ENCODE measurements around the gene PLA2G3.

The PLA2G3 gene

DNA sequence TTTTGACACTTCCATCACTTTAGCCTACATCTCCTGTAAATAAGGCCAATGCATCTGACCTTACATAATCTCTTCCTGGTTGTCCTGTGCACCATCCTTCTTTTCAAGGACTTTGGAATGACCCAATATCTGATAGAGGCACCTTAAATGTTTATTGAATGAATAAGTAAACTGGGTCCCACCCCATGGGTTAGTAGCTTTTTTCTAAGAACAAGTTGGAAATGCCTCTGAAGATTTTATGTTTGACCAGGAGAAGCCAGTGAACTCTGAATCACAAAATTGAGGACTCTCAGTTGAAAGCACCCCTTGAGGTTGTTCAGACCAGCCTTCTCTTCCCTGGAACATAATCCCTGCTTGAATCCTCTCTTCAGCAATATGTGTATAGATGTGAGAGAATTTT is 21.1 kb upstream of the PLA2G3 start:
- peak overlapping the region; percentile 75 for H3K4me3 ChIP-seq (ENCODE audit: low read depth, low read length)
- TF ChIP-seq, protein P1, sequence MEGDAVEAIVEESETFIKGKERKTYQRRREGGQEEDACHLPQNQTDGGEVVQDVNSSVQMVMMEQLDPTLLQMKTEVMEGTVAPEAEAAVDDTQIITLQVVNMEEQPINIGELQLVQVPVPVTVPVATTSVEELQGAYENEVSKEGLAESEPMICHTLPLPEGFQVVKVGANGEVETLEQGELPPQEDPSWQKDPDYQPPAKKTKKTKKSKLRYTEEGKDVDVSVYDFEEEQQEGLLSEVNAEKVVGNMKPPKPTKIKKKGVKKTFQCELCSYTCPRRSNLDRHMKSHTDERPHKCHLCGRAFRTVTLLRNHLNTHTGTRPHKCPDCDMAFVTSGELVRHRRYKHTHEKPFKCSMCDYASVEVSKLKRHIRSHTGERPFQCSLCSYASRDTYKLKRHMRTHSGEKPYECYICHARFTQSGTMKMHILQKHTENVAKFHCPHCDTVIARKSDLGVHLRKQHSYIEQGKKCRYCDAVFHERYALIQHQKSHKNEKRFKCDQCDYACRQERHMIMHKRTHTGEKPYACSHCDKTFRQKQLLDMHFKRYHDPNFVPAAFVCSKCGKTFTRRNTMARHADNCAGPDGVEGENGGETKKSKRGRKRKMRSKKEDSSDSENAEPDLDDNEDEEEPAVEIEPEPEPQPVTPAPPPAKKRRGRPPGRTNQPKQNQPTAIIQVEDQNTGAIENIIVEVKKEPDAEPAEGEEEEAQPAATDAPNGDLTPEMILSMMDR (IDR thresholded peaks at IDR 0.05; ENCODE audit: low read depth, low read length, missing control alignments): no peak
- no peak for DNase-seq (ENCODE audit: low read depth)
- in situ Hi-C loops (cut with HindIII; ENCODE audit: low sequenced_read_pairs): no loop called here

DNA sequence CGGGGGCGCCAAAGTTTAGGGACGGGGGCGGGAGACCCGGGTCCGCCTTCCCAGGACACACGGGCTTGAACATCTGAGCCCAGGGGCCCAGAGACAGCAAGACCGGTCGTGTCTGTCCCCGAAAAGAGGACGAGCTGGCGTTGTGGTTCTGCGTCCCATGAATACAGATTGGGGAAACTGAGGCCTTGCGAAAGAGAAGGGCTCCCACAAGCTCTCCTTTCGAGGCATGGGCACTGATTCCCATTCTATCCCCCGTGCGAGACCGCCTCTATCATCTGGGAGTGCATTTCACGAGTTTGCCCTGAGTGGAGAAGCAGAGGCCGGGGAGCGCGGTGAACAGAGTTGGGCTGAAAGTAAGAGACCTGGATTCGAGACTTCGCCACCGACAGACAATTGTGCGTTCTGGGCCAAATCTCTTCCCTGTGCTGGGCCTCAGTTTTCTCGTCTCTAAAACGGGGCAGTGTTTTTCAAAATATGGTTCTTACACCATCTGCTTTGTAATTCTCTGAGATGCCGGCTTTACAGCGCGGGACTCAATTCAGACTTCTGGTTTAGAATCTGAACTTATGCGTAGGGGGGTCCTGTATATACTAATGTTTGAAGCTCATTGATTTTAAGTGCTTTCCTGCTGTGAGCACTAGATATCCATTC is 20.1 kb upstream of the PLA2G3 start:
- in situ Hi-C loops (cut with HindIII; ENCODE audit: low sequenced_read_pairs): no loop called here
- peak overlapping the region; percentile 75 for H3K4me3 ChIP-seq (ENCODE audit: low read depth, low read length)
- TF ChIP-seq, protein P1 (IDR thresholded peaks at IDR 0.05; ENCODE audit: low read depth, low read length, missing control alignments): no peak
- no peak for DNase-seq (ENCODE audit: low read depth)

DNA sequence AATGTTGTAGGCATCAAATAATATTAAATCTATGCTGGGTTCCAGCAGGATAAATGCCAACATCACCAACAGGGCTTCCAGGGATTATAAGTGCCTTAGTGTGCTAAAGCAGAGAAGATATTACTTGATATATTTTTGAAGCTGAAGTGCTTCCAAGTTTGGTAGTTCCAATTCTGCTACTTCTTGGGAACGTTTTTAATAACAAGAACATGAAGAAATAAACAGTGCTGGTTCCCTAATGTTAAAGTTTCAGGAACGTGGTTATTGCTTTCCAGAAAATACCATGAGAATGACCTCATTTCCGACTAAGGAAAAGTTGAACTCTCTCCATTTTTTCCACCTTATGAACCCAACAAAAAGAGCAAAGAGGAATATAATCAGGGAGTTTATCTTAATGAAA is 15.1 kb upstream of the PLA2G3 start:
- H3K4me3 ChIP-seq (ENCODE audit: low read depth, low read length): no peak overlapping the region
- no peak for DNase-seq (ENCODE audit: low read depth)
- TF ChIP-seq, protein P1 (IDR thresholded peaks at IDR 0.05; ENCODE audit: low read depth, low read length, missing control alignments): no peak
- in situ Hi-C loops (cut with HindIII; ENCODE audit: low sequenced_read_pairs): no loop called here

DNA sequence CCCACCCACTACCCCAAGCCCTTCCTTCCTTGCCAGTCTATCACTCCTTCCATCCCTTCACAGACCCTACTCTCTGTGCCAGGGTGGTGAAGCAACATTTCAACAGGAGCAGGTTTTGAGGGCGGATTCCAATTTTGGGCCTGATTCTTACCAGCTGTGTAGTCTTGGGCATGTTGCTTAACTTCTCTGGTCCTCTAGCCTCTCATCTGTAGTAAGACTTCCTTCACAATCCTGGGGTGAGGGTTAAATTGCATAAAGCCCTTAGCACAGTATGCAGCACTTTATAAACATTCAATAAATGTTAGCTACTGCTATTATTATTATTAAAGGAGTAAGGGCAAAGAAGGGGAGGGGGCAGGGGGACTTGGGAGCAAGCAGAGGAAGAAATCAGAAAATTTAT is 14.7 kb upstream of the PLA2G3 start:
- H3K4me3 ChIP-seq (ENCODE audit: low read depth, low read length): no peak overlapping the region
- TF ChIP-seq, protein P1 (IDR thresholded peaks at IDR 0.05; ENCODE audit: low read depth, low read length, missing control alignments): no peak
- in situ Hi-C loops (cut with HindIII; ENCODE audit: low sequenced_read_pairs): no loop called here
- no peak for DNase-seq (ENCODE audit: low read depth)

DNA sequence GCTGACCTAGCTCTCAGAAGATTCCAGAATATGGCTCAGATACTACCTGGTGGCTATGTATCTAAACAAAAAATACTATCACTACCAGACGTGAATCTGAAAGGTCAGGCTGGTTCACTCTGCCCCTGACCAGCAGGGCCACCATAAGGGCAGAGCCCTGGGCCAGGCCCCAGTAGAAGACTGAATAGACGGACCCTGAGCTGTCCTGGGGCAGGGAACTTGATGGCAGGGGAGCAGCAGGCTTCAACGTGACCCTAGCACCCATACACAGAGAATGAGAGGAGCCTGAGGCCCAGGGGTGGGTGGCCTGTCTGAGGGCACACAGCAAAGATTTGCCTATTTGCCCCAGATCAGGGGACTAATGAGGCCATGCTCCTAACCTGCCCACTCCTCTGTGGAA is 13.0 kb upstream of the PLA2G3 start:
- H3K4me3 ChIP-seq (ENCODE audit: low read depth, low read length): no peak overlapping the region
- TF ChIP-seq, protein P1 (IDR thresholded peaks at IDR 0.05; ENCODE audit: low read depth, low read length, missing control alignments): no peak
- no peak for DNase-seq (ENCODE audit: low read depth)
- in situ Hi-C loops (cut with HindIII; ENCODE audit: low sequenced_read_pairs): no loop called here

DNA sequence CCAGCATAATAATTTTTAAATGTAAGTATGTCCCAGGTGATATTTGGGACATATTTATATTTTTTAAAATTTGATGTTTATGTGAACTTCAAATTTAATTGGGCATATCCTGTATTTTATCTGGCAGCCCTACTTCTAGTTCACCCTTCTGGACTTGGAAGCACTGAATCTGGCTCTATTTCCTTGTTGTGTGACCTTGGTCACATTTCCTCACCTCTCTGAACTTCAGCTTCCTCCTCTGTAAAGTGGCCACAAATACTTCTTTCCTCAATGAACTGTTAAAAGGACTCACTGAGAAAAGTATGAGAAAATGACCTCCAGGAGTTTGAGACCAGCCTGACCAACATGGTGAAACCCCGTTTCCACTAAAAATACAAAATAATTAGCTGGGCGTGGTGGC is 11.6 kb upstream of the PLA2G3 start:
- no peak overlapping the region for H3K4me3 ChIP-seq (ENCODE audit: low read depth, low read length)
- TF ChIP-seq, protein P1 (IDR thresholded peaks at IDR 0.05; ENCODE audit: low read depth, low read length, missing control alignments): no peak
- in situ Hi-C loops (cut with HindIII; ENCODE audit: low sequenced_read_pairs): no loop called here
- no peak for DNase-seq (ENCODE audit: low read depth)
